HepG2 (cell line): ENCODE results near the gene TNMD. TPM values are rescaled to one million over a fixed set of nuclear protein-coding genes. Genes with fewer than 3 reads are reported as not detected.
A peak's percentile ranks its signal among the peaks of the same experiment; 100 is the strongest.

Source experiments
- DMAP1 ChIP-seq: IDR thresholded peaks from 2 replicates; pipeline ENCODE4 v1.6.1; 2016
- FIP1L1 ChIP-seq: fragments of 200-400 bp; formaldehyde crosslinking; IDR thresholded peaks from 2 replicates; pipeline ENCODE4 v1.6.1; 2018; ENCODE audit warnings: low read depth, mild to moderate bottlenecking, low read length, moderate library complexity, borderline replicate concordance; ENCODE audit not compliant: insufficient read depth
- FOSL2 ChIP-seq: sonication (generic); formaldehyde crosslinking; IDR thresholded peaks from 2 replicates; pipeline ENCODE4 v1.4.0; 2020; ENCODE audit warnings: missing genetic modification reagents
- HBP1 ChIP-seq: IDR thresholded peaks from 2 replicates; pipeline ENCODE4 v1.6.1; 2016; ENCODE audit warnings: low read depth, control low read depth
- IRF9 ChIP-seq: sonication (generic); formaldehyde crosslinking; IDR thresholded peaks from 2 replicates; pipeline ENCODE4 v1.8.0; 2022; ENCODE audit warnings: missing genetic modification reagents, mild to moderate bottlenecking, borderline replicate concordance
- KLF12 ChIP-seq: sonication (generic); formaldehyde crosslinking; IDR thresholded peaks from 2 replicates; pipeline ENCODE4 v1.4.0; 2020; ENCODE audit warnings: missing genetic modification reagents, borderline replicate concordance
- MIER2 ChIP-seq: IDR thresholded peaks from 2 replicates; pipeline ENCODE4 v1.6.1; 2016; ENCODE audit warnings: missing biosample characterization, missing genetic modification reagents
- POLR2A ChIP-seq, 2 experiments: IDR thresholded peaks; 2 replicates each; pipeline ENCODE4 v1.6.1; 2011; ENCODE audit warnings: low read depth in 2 of 2, low read length in 2 of 2, mild to moderate bottlenecking in 1 of 2, moderate library complexity in 1 of 2; ENCODE audit not compliant: insufficient read depth in 1 of 2
- POLR2G ChIP-seq: fragments of 200-400 bp; formaldehyde crosslinking; IDR thresholded peaks from 2 replicates; pipeline ENCODE4 v1.6.1; 2018; ENCODE audit warnings: mild to moderate bottlenecking, low read depth, low read length, moderate library complexity
- TAF1 ChIP-seq: sonication (generic); formaldehyde crosslinking; IDR thresholded peaks from 2 replicates; pipeline ENCODE4 v1.4.0; 2020; ENCODE audit warnings: missing genetic modification reagents
- TFAP4 ChIP-seq: sonication (generic); IDR thresholded peaks from 2 replicates; pipeline ENCODE4 v1.6.1; 2016; ENCODE audit warnings: low read depth, borderline replicate concordance
- U2AF2 ChIP-seq: fragments of 200-400 bp; formaldehyde crosslinking; IDR thresholded peaks from 2 replicates; pipeline ENCODE4 v1.6.1; 2017; ENCODE audit warnings: low read depth, mild to moderate bottlenecking, low read length
- YY1 ChIP-seq: IDR thresholded peaks from 2 replicates; pipeline ENCODE4 v1.6.1; 2011; ENCODE audit warnings: low read length, low read depth, moderate library complexity, mild to moderate bottlenecking; ENCODE audit not compliant: insufficient read depth, insufficient replicate concordance
- ZBTB10 ChIP-seq: sonication (generic); formaldehyde crosslinking; IDR thresholded peaks from 2 replicates; pipeline ENCODE4 v1.4.0; 2020; ENCODE audit warnings: missing genetic modification reagents, borderline replicate concordance
- ZBTB49 ChIP-seq: sonication (generic); formaldehyde crosslinking; IDR thresholded peaks from 2 replicates; pipeline ENCODE4 v1.4.0; 2020; ENCODE audit warnings: missing genetic modification reagents, borderline replicate concordance
- ZNF33A ChIP-seq: sonication (generic); formaldehyde crosslinking; IDR thresholded peaks from 2 replicates; pipeline ENCODE4 v1.5.1; 2020; ENCODE audit warnings: missing genetic modification reagents, mild to moderate bottlenecking, moderate library complexity, borderline replicate concordance
- ZNF350 ChIP-seq: sonication (generic); formaldehyde crosslinking; IDR thresholded peaks from 2 replicates; pipeline ENCODE4 v1.4.0; 2020; ENCODE audit warnings: mild to moderate bottlenecking, low read depth, missing genetic modification reagents, borderline replicate concordance
- ZNF598 ChIP-seq: sonication (generic); formaldehyde crosslinking; IDR thresholded peaks from 2 replicates; pipeline ENCODE4 v1.5.1; 2020; ENCODE audit warnings: mild to moderate bottlenecking, missing genetic modification reagents, borderline replicate concordance
- ZNF616 ChIP-seq: sonication (generic); formaldehyde crosslinking; IDR thresholded peaks from 2 replicates; pipeline ENCODE4 v1.5.0; 2020; ENCODE audit warnings: low read depth, mild to moderate bottlenecking, missing genetic modification reagents
- ZNF777 ChIP-seq: sonication (generic); formaldehyde crosslinking; IDR thresholded peaks from 2 replicates; pipeline ENCODE4 v1.4.0; 2020; ENCODE audit warnings: missing genetic modification reagents
- ZSCAN31 ChIP-seq: sonication (generic); formaldehyde crosslinking; IDR thresholded peaks from 2 replicates; pipeline ENCODE4 v1.5.0; 2020; ENCODE audit warnings: low read depth, mild to moderate bottlenecking, missing genetic modification reagents
- polyA plus RNA-seq, 8 experiments: library from polyadenylated mRNA; depleted of rRNA in 3 of 8; stranded (reverse) in 7 of 8; unstranded in 1 of 8; fragments of >200 nt; fragmentation: Illumina TruSeq in 4 of 8; extraction: Trizol in 4 of 8; gene quantifications; 2 replicates each; pipeline versions ENCODE4 v1.2.1 to v1.2.3, GENCODE V29; 2011 to 2016; ENCODE audit warnings: low read depth in 4 of 8, missing spikeins in 1 of 8, mixed read lengths in 1 of 8; ENCODE audit not compliant: insufficient read depth in 1 of 8
- total RNA-seq, 5 experiments: library from RNA; depleted of rRNA; stranded (reverse); fragments of >200 nt; fragmentation: Illumina TruSeq; extraction: Trizol; gene quantifications; 2 replicates each; pipeline ENCODE4 v1.2.3, GENCODE V29; 2016; ENCODE audit warnings: low read depth in 1 of 5

TNMD gene
- total and polyA plus RNA-seq, 2 of the 13 experiments (the other 11 are each of a cell fraction or from before 2014, with no cell fraction given), result not detected

GRCh38 chrX:100636321-100636991 lies 51.7 kb downstream of the TNMD start, which contains the start of gene TSPAN6 (continued):
- no peak for TF ChIP-seq ZBTB49 (CRISPR knock-in tag)
- peak; percentile 51 to 52; a peak in 2 of 4 replicates for TF ChIP-seq POLR2A (IDR thresholded peaks at IDR 0.05; ENCODE audit: insufficient read depth in 1 of 2, low read depth in 2 of 2, low read length in 2 of 2)
- TF ChIP-seq TFAP4, result no peak
- TF ChIP-seq ZNF33A (CRISPR knock-in tag), result no peak
- TF ChIP-seq POLR2G, result peak; percentile 72
- TF ChIP-seq YY1, result peak; percentile 54
- 0 out of 2 replicates have a peak, but pooled peaks have one; percentile 27 for TF ChIP-seq ZBTB10 (CRISPR knock-in tag)
- TF ChIP-seq U2AF2, result no peak
- TF ChIP-seq TAF1 (CRISPR knock-in tag), result peak; percentile 56
- peak; percentile 39; the same call in 1 of the 2 replicates for TF ChIP-seq DMAP1
- no peak for TF ChIP-seq ZNF598 (CRISPR knock-in tag)
- TF ChIP-seq MIER2 (CRISPR knock-in tag), result no peak
- TF ChIP-seq IRF9 (CRISPR knock-in tag), result 0 out of 2 replicates have a peak, but pooled peaks have one; percentile 33
- TF ChIP-seq FOSL2 (CRISPR knock-in tag), result no peak
- TF ChIP-seq ZSCAN31 (CRISPR knock-in tag), result peak; percentile 49; the same call in 1 of the 2 replicates
- TF ChIP-seq ZNF616, result no peak
- TF ChIP-seq HBP1 (CRISPR knock-in tag), result no peak
- peak; percentile 62 for TF ChIP-seq ZNF777
- 0 out of 2 replicates have a peak, but pooled peaks have one; percentile 41 for TF ChIP-seq ZNF350 (CRISPR knock-in tag)
- no peak for TF ChIP-seq FIP1L1
- TF ChIP-seq KLF12 (CRISPR knock-in tag), result no peak
